Measurements from ENCODE around the gene SLC4A1. TPM values are rescaled to one million over a fixed set of nuclear protein-coding genes. Genes with fewer than 3 reads are reported as not detected.
"Not testable (repeated sequence)": the region's sequence is repeated elsewhere in the genome, so short reads cannot be mapped to it uniquely, and the experiment has no call there.

Gene SLC4A1
- total RNA-seq, 2 experiments from 2014 or later = not detected

GRCh38 chr17:44251062-44251461 lies 16.9 kb downstream of the SLC4A1 start:
- H3K27me3 Mint-ChIP-seq = peaks cover 2% of the 10 kb centered on the region
- ATAC-seq (no peak), DNase-seq (no peak)
- H3K27ac Mint-ChIP-seq = no peak overlapping the region
- no peaks in the 10 kb centered on the region for H3K9me3 Mint-ChIP-seq (ENCODE audit: low read depth)
- ChIA-PET POLR2A (no interaction called here), CTCF (no interaction called here)
- intact Hi-C loops (cut with DNase I, micrococcal nuclease) = no loop called here
- no peaks in the 10 kb centered on the region for H3K36me3 Mint-ChIP-seq (ENCODE audit: low read depth)
- H3K4me3 Mint-ChIP-seq = no peak overlapping the region
- peaks cover 24% of the 10 kb centered on the region for H3K4me1 Mint-ChIP-seq

GRCh38 chr17:44249501-44250246 lies 18.3 kb downstream of the SLC4A1 start:
- ATAC-seq = no peak

GRCh38 chr17:44247876-44248736 lies 19.8 kb downstream of the SLC4A1 start:
- no peak overlapping the region for H3K27ac Mint-ChIP-seq
- H3K27me3 Mint-ChIP-seq = no peaks in the 10 kb centered on the region
- peaks cover 32% of the 10 kb centered on the region for H3K4me1 Mint-ChIP-seq
- intact Hi-C loops (cut with DNase I, micrococcal nuclease) = loop anchor here in 1 of 2 experiments (2.0 kb wide), 1 partner anchor 31 kb away; no protein-coding TSS in a partner anchor
- DNase-seq (no peak), ATAC-seq (no peak)
- H3K36me3 Mint-ChIP-seq (ENCODE audit: low read depth) = no peaks in the 10 kb centered on the region
- POLR2A ChIA-PET = interaction anchor here (0.6 kb wide), 1 partner anchor 906 kb away, joined by 3 read pairs; no protein-coding TSS in a partner anchor
- no peaks in the 10 kb centered on the region for H3K9me3 Mint-ChIP-seq (ENCODE audit: low read depth)
- CTCF ChIA-PET = interaction anchor here (1.0 to 1.4 kb wide), 2 partner anchors 26 to 104 kb away, joined by 4 to 7 read pairs; no protein-coding TSS in a partner anchor
- no peak overlapping the region for H3K4me3 Mint-ChIP-seq

More at GRCh38 chr17:44249501-44250246, 18.3 kb downstream of the SLC4A1 start:
- POLR2A ChIA-PET = no interaction called here
- DNase-seq = no peak
- CTCF ChIA-PET = interaction anchor here (0.6 kb wide), 1 partner anchor 24 kb away, joined by 3 read pairs; no protein-coding TSS in a partner anchor
- Mint-ChIP-seq H3K36me3 (ENCODE audit: low read depth) (no peaks in the 10 kb centered on the region), H3K27ac (no peak overlapping the region), H3K27me3 (no peaks in the 10 kb centered on the region), H3K4me1 (peaks cover 32% of the 10 kb centered on the region), H3K9me3 (ENCODE audit: low read depth) (no peaks in the 10 kb centered on the region), H3K4me3 (no peak overlapping the region)
- intact Hi-C loops (cut with DNase I, micrococcal nuclease) = no loop called here

- ATAC-seq (no peak), DNase-seq (no peak)
- POLR2A ChIA-PET = interaction anchor here (0.6 kb wide), 1 partner anchor 69 kb away, joined by 7 read pairs; no protein-coding TSS in a partner anchor
- H3K4me1 Mint-ChIP-seq = peaks cover 32% of the 10 kb centered on the region
- H3K4me3 Mint-ChIP-seq = no peak overlapping the region
- no peaks in the 10 kb centered on the region for H3K27me3 Mint-ChIP-seq
- H3K36me3 Mint-ChIP-seq (ENCODE audit: low read depth) = no peaks in the 10 kb centered on the region
- no peak overlapping the region for H3K27ac Mint-ChIP-seq
- intact Hi-C loops (cut with DNase I, micrococcal nuclease) = loop anchor here in 1 of 2 experiments (2.0 kb wide), 1 partner anchor 31 kb away; no protein-coding TSS in a partner anchor
- H3K9me3 Mint-ChIP-seq (ENCODE audit: low read depth) = no peaks in the 10 kb centered on the region
- CTCF ChIA-PET = interaction anchor here (1.0 to 1.4 kb wide), 2 partner anchors 25 to 103 kb away, joined by 4 to 7 read pairs; no protein-coding TSS in a partner anchor
Measured at GRCh38 chr17:44247440-44247841, 20.5 kb downstream of the SLC4A1 start.

- POLR2A ChIA-PET = no interaction called here
- CTCF ChIA-PET = interaction anchor here (0.8 kb wide), 1 partner anchor 10 kb away, joined by 3 read pairs; no protein-coding TSS in a partner anchor
Measured at GRCh38 chr17:44241106-44241624, 26.8 kb downstream of the SLC4A1 start.

GRCh38 chr17:44237886-44238285 lies 30.0 kb downstream of the SLC4A1 start:
- DNase-seq; H3K4me1 Mint-ChIP-seq; H3K9me3 Mint-ChIP-seq (ENCODE audit: low read depth); ATAC-seq; H3K27ac Mint-ChIP-seq; H3K4me3 Mint-ChIP-seq; H3K27me3 Mint-ChIP-seq; POLR2A ChIA-PET; CTCF ChIA-PET; H3K36me3 Mint-ChIP-seq (ENCODE audit: low read depth); intact Hi-C loops (cut with DNase I, micrococcal nuclease): not testable (repeated sequence)

More at GRCh38 chr17:44241106-44241624, 26.8 kb downstream of the SLC4A1 start:
- no peak overlapping the region for H3K27ac Mint-ChIP-seq
- ATAC-seq (no peak), DNase-seq (no peak)
- H3K27me3 Mint-ChIP-seq = no peaks in the 10 kb centered on the region
- H3K4me3 Mint-ChIP-seq = no peak overlapping the region
- peaks cover 9% of the 10 kb centered on the region for H3K4me1 Mint-ChIP-seq
- H3K9me3 Mint-ChIP-seq (ENCODE audit: low read depth) = no peaks in the 10 kb centered on the region
- no peaks in the 10 kb centered on the region for H3K36me3 Mint-ChIP-seq (ENCODE audit: low read depth)
- intact Hi-C loops (cut with DNase I, micrococcal nuclease) = no loop called here

- peaks cover 6% of the 10 kb centered on the region for H3K4me1 Mint-ChIP-seq
- no peak overlapping the region for H3K27ac Mint-ChIP-seq
- POLR2A ChIA-PET = no interaction called here
- H3K36me3 Mint-ChIP-seq (ENCODE audit: low read depth) = no peaks in the 10 kb centered on the region
- intact Hi-C loops (cut with DNase I, micrococcal nuclease) = no loop called here
- CTCF ChIA-PET = interaction anchor here (0.7 to 1.0 kb wide), 2 partner anchors 15 to 55 kb away, joined by 3 read pairs; no protein-coding TSS in a partner anchor
- no peaks in the 10 kb centered on the region for H3K9me3 Mint-ChIP-seq (ENCODE audit: low read depth)
- H3K27me3 Mint-ChIP-seq = no peaks in the 10 kb centered on the region
- ATAC-seq = no peak
- DNase-seq = no peak
- no peak overlapping the region for H3K4me3 Mint-ChIP-seq
Measured at GRCh38 chr17:44236444-44236991, 31.4 kb downstream of the SLC4A1 start.

- Mint-ChIP-seq H3K27me3 (no peaks in the 10 kb centered on the region), H3K4me1 (peaks cover 6% of the 10 kb centered on the region), H3K27ac (no peak overlapping the region), H3K4me3 (no peak overlapping the region), H3K9me3 (ENCODE audit: low read depth) (no peaks in the 10 kb centered on the region), H3K36me3 (ENCODE audit: low read depth) (no peaks in the 10 kb centered on the region)
- DNase-seq (no peak), ATAC-seq (no peak)
- intact Hi-C loops (cut with DNase I, micrococcal nuclease) = no loop called here
- POLR2A ChIA-PET = no interaction called here
- CTCF ChIA-PET = no interaction called here
Measured at GRCh38 chr17:44235583-44235936, 32.4 kb downstream of the SLC4A1 start.

GRCh38 chr17:44233582-44233981 lies 34.4 kb downstream of the SLC4A1 start:
- intact Hi-C loops (cut with DNase I, micrococcal nuclease) = no loop called here
- no peaks in the 10 kb centered on the region for H3K27me3 Mint-ChIP-seq
- no peaks in the 10 kb centered on the region for H3K9me3 Mint-ChIP-seq (ENCODE audit: low read depth)
- no peak for ATAC-seq
- H3K36me3 Mint-ChIP-seq (ENCODE audit: low read depth) = no peaks in the 10 kb centered on the region
- H3K4me3 Mint-ChIP-seq = no peak overlapping the region
- H3K27ac Mint-ChIP-seq = no peak overlapping the region
- H3K4me1 Mint-ChIP-seq = peaks cover 6% of the 10 kb centered on the region
- ChIA-PET POLR2A (no interaction called here), CTCF (interaction anchor here (1.6 kb wide), 1 partner anchor 82 kb away, joined by 4 read pairs; no protein-coding TSS in a partner anchor)
- DNase-seq = no peak

GRCh38 chr17:44232061-44232460 lies 35.9 kb downstream of the SLC4A1 start:
- no peak for DNase-seq
- Mint-ChIP-seq H3K9me3 (ENCODE audit: low read depth) (no peaks in the 10 kb centered on the region), H3K27me3 (no peaks in the 10 kb centered on the region), H3K27ac (no peak overlapping the region), H3K4me1 (peaks cover 6% of the 10 kb centered on the region), H3K4me3 (no peak overlapping the region), H3K36me3 (ENCODE audit: low read depth) (no peaks in the 10 kb centered on the region)
- ChIA-PET CTCF (no interaction called here), POLR2A (interaction anchor here (0.6 kb wide), 1 partner anchor 218 kb away, joined by 3 read pairs; no protein-coding TSS in a partner anchor)
- no peak for ATAC-seq
- intact Hi-C loops (cut with DNase I, micrococcal nuclease) = no loop called here

- DNase-seq = no peak
- ChIA-PET CTCF (no interaction called here), POLR2A (no interaction called here)
- no peak for ATAC-seq
- intact Hi-C loops (cut with DNase I, micrococcal nuclease) = no loop called here
- Mint-ChIP-seq H3K36me3 (ENCODE audit: low read depth) (no peaks in the 10 kb centered on the region), H3K4me3 (no peak overlapping the region), H3K27me3 (no peaks in the 10 kb centered on the region), H3K27ac (no peak overlapping the region), H3K9me3 (ENCODE audit: low read depth) (no peaks in the 10 kb centered on the region), H3K4me1 (peaks cover 4% of the 10 kb centered on the region)
Measured at GRCh38 chr17:44230140-44230539, 37.8 kb downstream of the SLC4A1 start.

Measured in activated CD4-positive, alpha-beta T cell treated with anti-CD3 and anti-CD28 coated beads for 36 hours (primary cell).